Naive thymus-derived CD8-positive, alpha-beta T cell (primary cell): ENCODE data around the gene CA7. TPM values are rescaled to one million over a fixed set of nuclear protein-coding genes. Genes with fewer than 3 reads are reported as not detected.
A peak's percentile ranks its signal among the peaks of the same experiment; 100 is the strongest.
"Not testable (repeated sequence)": the region's sequence is repeated elsewhere in the genome, so short reads cannot be mapped to it uniquely, and the experiment has no call there.

Experiments used
- ATAC-seq, 2 donors: fragments of 150-1000 bp; cut with Tn5 transposase in 1 of 2; sonication (Bioruptor Pico), chemical (Tn5 transposase) in 1 of 2; 1 replicate in 1 of 2; 2 replicates in 1 of 2; pipeline ENCODE4 v1.10.0; 2021; ENCODE audit warnings: mild to moderate bottlenecking in 2 of 2, moderate library complexity in 2 of 2
- POLR2A ChIA-PET: fragments of 350-600 bp; sonication (Branson Sonifier 250); formaldehyde crosslinking; loops from one replicate; lab custom pipeline; 2021; ENCODE audit warnings: antibody characterized with exemption; lab: Charles Lee
- DNase-seq, 10 donors: peaks; one replicate each; pipeline versions ENCODE4 v3.0.0 to v3.0.0-alpha.2; 2020 to 2022
- H3K27ac Mint-ChIP-seq, 10 donors: one replicate each; pipeline ENCODE4 v1.8.0; 2020 to 2022; ENCODE audit warnings: mild to moderate bottlenecking in 10 of 10, mixed read lengths in 10 of 10, moderate library complexity in 4 of 10, inconsistent platforms in 1 of 10
- H3K27me3 Mint-ChIP-seq, 5 donors: one replicate each; pipeline ENCODE4 v1.8.0; 2021 to 2022; ENCODE audit warnings: mixed read lengths in 5 of 5
- H3K36me3 Mint-ChIP-seq, 3 donors: one replicate each; pipeline ENCODE4 v1.8.0; 2020 to 2022; ENCODE audit warnings: mixed read lengths in 3 of 3, mild to moderate bottlenecking in 2 of 3, inconsistent platforms in 1 of 3
- H3K4me1 Mint-ChIP-seq, 4 donors: one replicate each; pipeline ENCODE4 v1.8.0; 2021 to 2022; ENCODE audit warnings: mixed read lengths in 4 of 4
- H3K4me3 Mint-ChIP-seq, 10 donors: one replicate each; pipeline ENCODE4 v1.8.0; 2020 to 2022; ENCODE audit warnings: mild to moderate bottlenecking in 10 of 10, mixed read lengths in 10 of 10, moderate library complexity in 6 of 10, inconsistent platforms in 1 of 10
- H3K9me3 Mint-ChIP-seq, 9 donors: one replicate each; pipeline ENCODE4 v1.8.0; 2020 to 2022; ENCODE audit warnings: mixed read lengths in 9 of 9, mild to moderate bottlenecking in 3 of 9, inconsistent platforms in 1 of 9, moderate library complexity in 1 of 9
- polyA plus RNA-seq, 3 donors: library from polyadenylated mRNA; unstranded; fragments of 300-500 nt; fragmentation: Illumina TruSeq; gene quantifications; one replicate each; pipeline ENCODE4 v1.2.3, GENCODE V29; 2021
- total RNA-seq, 8 experiments: library from RNA in 2 of 8; stranded (reverse) in 2 of 8; gene quantifications; one replicate each; pipeline ENCODE4 v1.2.3 and lab custom pipeline; 2021 to 2026

The CA7 gene
- total and polyA plus RNA-seq, 5 experiments from 2014 or later: not detected

GRCh38 chr16:66859397-66860068 is 15.3 kb downstream of the CA7 start:
- no peaks in the 10 kb centered on the region for H3K9me3 Mint-ChIP-seq
- POLR2A ChIA-PET: no interaction called here
- no peaks in the 10 kb centered on the region for H3K4me1 Mint-ChIP-seq
- peaks cover 0 to 2% (median 0%) of the 10 kb centered on the region in 5 donors for H3K27me3 Mint-ChIP-seq
- H3K4me3 Mint-ChIP-seq: no peak overlapping the region
- DNase-seq (peak in 1 of 10 donors; percentile 23), ATAC-seq (no peak)
- H3K36me3 Mint-ChIP-seq: no peaks in the 10 kb centered on the region
- H3K27ac Mint-ChIP-seq: peak overlapping the region in 1 of 10 donors; percentile 52

GRCh38 chr16:66862023-66862520 is 17.9 kb downstream of the CA7 start:
- H3K4me3 Mint-ChIP-seq: no peak overlapping the region
- POLR2A ChIA-PET: no interaction called here
- ATAC-seq (no peak), DNase-seq (no peak)
- no peak overlapping the region for H3K27ac Mint-ChIP-seq
- H3K4me1 Mint-ChIP-seq: no peaks in the 10 kb centered on the region
- peaks cover 0 to 2% (median 0%) of the 10 kb centered on the region in 5 donors for H3K27me3 Mint-ChIP-seq
- no peaks in the 10 kb centered on the region for H3K36me3 Mint-ChIP-seq
- no peaks in the 10 kb centered on the region for H3K9me3 Mint-ChIP-seq

- Mint-ChIP-seq H3K27me3 (peaks cover 0 to 3% (median 0%) of the 10 kb centered on the region in 5 donors), H3K27ac (no peak overlapping the region), H3K36me3 (no peaks in the 10 kb centered on the region), H3K9me3 (no peaks in the 10 kb centered on the region), H3K4me1 (peaks cover 2 to 6% (median 4%) of the 10 kb centered on the region in 4 donors), H3K4me3 (no peak overlapping the region)
- POLR2A ChIA-PET: no interaction called here
- ATAC-seq (no peak), DNase-seq (no peak)
Observed at GRCh38 chr16:66863707-66864106, 19.5 kb downstream of the CA7 start.

- Mint-ChIP-seq H3K4me3 (no peak overlapping the region), H3K27ac (no peak overlapping the region), H3K4me1 (peaks cover 11 to 22% (median 19%) of the 10 kb centered on the region in 4 donors), H3K9me3 (no peaks in the 10 kb centered on the region), H3K36me3 (no peaks in the 10 kb centered on the region), H3K27me3 (peaks cover 0 to 1% (median 0%) of the 10 kb centered on the region in 5 donors)
- ATAC-seq: no peak
- POLR2A ChIA-PET: interaction anchor here (0.6 to 3.2 kb wide), 3 partner anchors 39 to 47 kb away, joined by 3 to 25 read pairs (median 3); partner anchors contain the start of gene NAE1
- peak in 1 of 10 donors; percentile 21 for DNase-seq
Observed at GRCh38 chr16:66869424-66869823, 25.2 kb downstream of the CA7 start.

GRCh38 chr16:66871363-66871762 is 27.1 kb downstream of the CA7 start:
- Mint-ChIP-seq H3K4me1 (peaks cover 11 to 29% (median 19%) of the 10 kb centered on the region in 4 donors), H3K4me3 (peak overlapping the region in 1 of 10 donors; percentile 54)
- not testable (repeated sequence) for H3K9me3 Mint-ChIP-seq, DNase-seq, H3K27ac Mint-ChIP-seq, H3K36me3 Mint-ChIP-seq, ATAC-seq, H3K27me3 Mint-ChIP-seq
- POLR2A ChIA-PET: interaction anchor here (1.2 kb wide), 1 partner anchor 10 kb away, joined by 6 read pairs; no protein-coding TSS in a partner anchor

- POLR2A ChIA-PET: interaction anchor here (0.7 to 1.2 kb wide), 2 partner anchors 10 to 1415 kb away, joined by 3 to 6 read pairs; no protein-coding TSS in a partner anchor
- Mint-ChIP-seq H3K4me1 (peaks cover 11 to 29% (median 19%) of the 10 kb centered on the region in 4 donors), H3K4me3 (peak overlapping the region in 2 of 10 donors; percentile 40 to 85), H3K27me3 (peaks cover 0 to 1% (median 0%) of the 10 kb centered on the region in 5 donors), H3K36me3 (no peaks in the 10 kb centered on the region), H3K9me3 (no peaks in the 10 kb centered on the region), H3K27ac (no peak overlapping the region)
- DNase-seq (peak in 1 of 10 donors; percentile 22), ATAC-seq (no peak)
Observed at GRCh38 chr16:66871840-66872239, 27.6 kb downstream of the CA7 start.

GRCh38 chr16:66872559-66872942 is 28.3 kb downstream of the CA7 start:
- ATAC-seq: no peak
- Mint-ChIP-seq H3K4me1 (peaks cover 11 to 29% (median 19%) of the 10 kb centered on the region in 4 donors), H3K27me3 (peaks cover 0 to 1% (median 0%) of the 10 kb centered on the region in 5 donors), H3K36me3 (no peaks in the 10 kb centered on the region), H3K4me3 (peak overlapping the region; percentile 74 to 89 (median 86)), H3K9me3 (no peaks in the 10 kb centered on the region), H3K27ac (peak overlapping the region in 6 of 10 donors; percentile 22 to 93 (median 67))
- POLR2A ChIA-PET: interaction anchor here (0.8 to 1.3 kb wide), 4 partner anchors 10 to 320 kb away, joined by 3 to 5 read pairs (median 4); partner anchors contain the start of genes CKLF, DYNC1LI2 and NAE1
- DNase-seq: no peak

GRCh38 chr16:66872943-66873684 is 28.9 kb downstream of the CA7 start:
- Mint-ChIP-seq H3K9me3 (no peaks in the 10 kb centered on the region), H3K4me1 (peaks cover 9 to 28% (median 17%) of the 10 kb centered on the region in 4 donors), H3K27ac (peak overlapping the region; percentile 22 to 93 (median 67)), H3K27me3 (no peaks in the 10 kb centered on the region), H3K36me3 (no peaks in the 10 kb centered on the region), H3K4me3 (peak overlapping the region; percentile 74 to 89 (median 86))
- DNase-seq (peak; percentile 65 to 89 (median 78)), ATAC-seq (peak; percentile 91 to 94)
- POLR2A ChIA-PET: interaction anchor here (0.8 to 1.3 kb wide), 4 partner anchors 9 to 321 kb away, joined by 3 to 5 read pairs (median 4); partner anchors contain the start of genes CKLF, DYNC1LI2 and NAE1

GRCh38 chr16:66873685-66874055 is 29.5 kb downstream of the CA7 start:
- ATAC-seq (no peak), DNase-seq (peak in 1 of 10 donors; percentile 35)
- H3K9me3 Mint-ChIP-seq: no peaks in the 10 kb centered on the region
- POLR2A ChIA-PET: interaction anchor here (1.0 to 1.3 kb wide), 3 partner anchors 43 to 321 kb away, joined by 3 to 5 read pairs (median 4); partner anchors contain the start of genes CKLF, DYNC1LI2 and NAE1
- no peaks in the 10 kb centered on the region for H3K36me3 Mint-ChIP-seq
- peak overlapping the region in 3 of 10 donors; percentile 85 to 89 (median 88) for H3K4me3 Mint-ChIP-seq
- H3K27me3 Mint-ChIP-seq: no peaks in the 10 kb centered on the region
- H3K27ac Mint-ChIP-seq: peak overlapping the region in 3 of 10 donors; percentile 63 to 93 (median 84)
- H3K4me1 Mint-ChIP-seq: peaks cover 9 to 34% (median 20%) of the 10 kb centered on the region in 4 donors

- Mint-ChIP-seq H3K27me3 (no peaks in the 10 kb centered on the region), H3K4me3 (peak overlapping the region in 9 of 10 donors; percentile 18 to 76 (median 57)), H3K4me1 (peaks cover 9 to 35% (median 20%) of the 10 kb centered on the region in 4 donors), H3K9me3 (no peaks in the 10 kb centered on the region), H3K27ac (peak overlapping the region in 7 of 10 donors; percentile 15 to 88 (median 74)), H3K36me3 (no peaks in the 10 kb centered on the region)
- DNase-seq: peak in 1 of 10 donors; percentile 24
- ATAC-seq: no peak
- POLR2A ChIA-PET: interaction anchor here (0.6 to 0.7 kb wide), 3 partner anchors 12 to 805 kb away, joined by 3 to 4 read pairs (median 4); no protein-coding TSS in a partner anchor
Observed at GRCh38 chr16:66874079-66874775, 30.0 kb downstream of the CA7 start.

GRCh38 chr16:66878067-66878466 is 33.9 kb downstream of the CA7 start:
- H3K27me3 Mint-ChIP-seq: no peaks in the 10 kb centered on the region
- no peak for DNase-seq
- POLR2A ChIA-PET: no interaction called here
- H3K27ac Mint-ChIP-seq: peak overlapping the region in 4 of 10 donors; percentile 5 to 44 (median 28)
- H3K9me3 Mint-ChIP-seq: no peaks in the 10 kb centered on the region
- H3K4me1 Mint-ChIP-seq: peaks cover 17 to 47% (median 34%) of the 10 kb centered on the region in 4 donors
- peak overlapping the region in 7 of 10 donors; percentile 25 to 69 (median 63) for H3K4me3 Mint-ChIP-seq
- ATAC-seq: no peak
- H3K36me3 Mint-ChIP-seq: no peaks in the 10 kb centered on the region
